ENCODE measurements around the gene SLC27A1. TPM values are rescaled to one million over a fixed set of nuclear protein-coding genes. Genes with fewer than 3 reads are reported as not detected.

The SLC27A1 gene
- total and polyA plus RNA-seq, 9 of the 15 experiments (the other 6 are each of a cell fraction or from before 2014, with no cell fraction given) = 0.06 to 3.0 (median 1.1) TPM

GRCh38 chr19:17504030-17504429 is 33.7 kb downstream of the SLC27A1 start:
- WGBS (ENCODE audit: insufficient coverage, low coverage, missing lambda C conversion rate) = 100% methylated on average over 1 of the region's 2 CpGs
- intact Hi-C loops (cut with micrococcal nuclease) = no loop called here
- no TSS peak for BruUV-seq (replicated peaks)
- peaks cover 8% of the 10 kb centered on the region; the same call in 2 of the 3 replicates for H3K36me3 ChIP-seq (ENCODE audit: control insufficient read depth, insufficient read depth, low read length)
- no peak overlapping the region for H2AFZ ChIP-seq (ENCODE audit: low read depth, low read length)
- H3K9me1 ChIP-seq (ENCODE audit: control insufficient read depth, insufficient read depth, low read length) = no peaks in the 10 kb centered on the region
- no peak overlapping the region for H3K27ac ChIP-seq (ENCODE audit: extremely low read depth, low read depth, low read length)
- H4K20me1 ChIP-seq (replicated peaks; ENCODE audit: control insufficient read depth, insufficient read depth, low read length) = no peaks in the 10 kb centered on the region
- no peak for DNase-seq (ENCODE audit: extremely low read depth in 1 of 4, low spot score in 3 of 4)
- H3K9me3 ChIP-seq (replicated peaks; ENCODE audit: control insufficient read depth, insufficient read depth, low read depth, low read length) = no peaks in the 10 kb centered on the region
- no peak overlapping the region for H3K4me3 ChIP-seq
- H3K4me1 ChIP-seq (replicated peaks in 1 of 2; ENCODE audit: control insufficient read depth in 2 of 2, insufficient read depth in 2 of 2, low read length in 2 of 2) = peaks cover 16 to 33% of the 10 kb centered on the region in 2 experiments
- FAIRE-seq = no peak
- H3K79me2 ChIP-seq (ENCODE audit: control insufficient read depth, insufficient read depth, low read length) = peaks cover 12% of the 10 kb centered on the region; the same call in 2 of the 3 replicates
- H3K9ac ChIP-seq (ENCODE audit: insufficient read depth in 1 of 2, low read depth in 2 of 2, low read length in 2 of 2) = peak overlapping the region in 1 of 2 experiments; percentile 60; a peak in 2 of 4 replicates
- CTCF ChIA-PET (ENCODE audit: low intra/inter-chr PET ratio) = no interaction called here
- no peaks in the 10 kb centered on the region for H3K27me3 ChIP-seq (ENCODE audit: control insufficient read depth in 2 of 2, insufficient read depth in 2 of 2, low read length in 2 of 2)
- in situ Hi-C loops (cut with MboI) = no loop called here
- ATAC-seq = no peak
- POLR2A ChIA-PET = no interaction called here
- no peak overlapping the region for H3K4me2 ChIP-seq (ENCODE audit: insufficient read depth, low read length)
- TF ChIP-seq TRIM24 (IDR thresholded peaks at IDR 0.05) = no peak
- TF ChIP-seq, protein P1, sequence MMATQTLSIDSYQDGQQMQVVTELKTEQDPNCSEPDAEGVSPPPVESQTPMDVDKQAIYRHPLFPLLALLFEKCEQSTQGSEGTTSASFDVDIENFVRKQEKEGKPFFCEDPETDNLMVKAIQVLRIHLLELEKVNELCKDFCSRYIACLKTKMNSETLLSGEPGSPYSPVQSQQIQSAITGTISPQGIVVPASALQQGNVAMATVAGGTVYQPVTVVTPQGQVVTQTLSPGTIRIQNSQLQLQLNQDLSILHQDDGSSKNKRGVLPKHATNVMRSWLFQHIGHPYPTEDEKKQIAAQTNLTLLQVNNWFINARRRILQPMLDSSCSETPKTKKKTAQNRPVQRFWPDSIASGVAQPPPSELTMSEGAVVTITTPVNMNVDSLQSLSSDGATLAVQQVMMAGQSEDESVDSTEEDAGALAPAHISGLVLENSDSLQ (IDR thresholded peaks at IDR 0.05) = 0 out of 2 replicates have a peak, but pooled peaks have one; percentile 22
- TF ChIP-seq ZMIZ1 (IDR thresholded peaks at IDR 0.05; ENCODE audit: low read depth in 2 of 2, low read length in 2 of 2) = no peak
- TF ChIP-seq UBTF (IDR thresholded peaks at IDR 0.05; ENCODE audit: borderline replicate concordance in 1 of 2, low read depth in 2 of 2, low read length in 2 of 2) = no peak
- TF ChIP-seq PCBP1 (IDR thresholded peaks at IDR 0.05; ENCODE audit: low read depth, low read length, poor library complexity, severe bottlenecking) = no peak
- no peak for TF ChIP-seq DEAF1 (CRISPR knock-in tag; IDR thresholded peaks at IDR 0.05)
- TF ChIP-seq TBP (optimal IDR thresholded peaks at IDR 0.05; ENCODE audit: low read depth, low read length) = no peak
- TF ChIP-seq ZNF133 (CRISPR knock-in tag; IDR thresholded peaks at IDR 0.05) = no peak
- TF ChIP-seq POLR3A (IDR thresholded peaks at IDR 0.05; ENCODE audit: borderline replicate concordance, extremely low read depth, insufficient read depth, insufficient read length) = no peak
- TF ChIP-seq, protein P2, sequence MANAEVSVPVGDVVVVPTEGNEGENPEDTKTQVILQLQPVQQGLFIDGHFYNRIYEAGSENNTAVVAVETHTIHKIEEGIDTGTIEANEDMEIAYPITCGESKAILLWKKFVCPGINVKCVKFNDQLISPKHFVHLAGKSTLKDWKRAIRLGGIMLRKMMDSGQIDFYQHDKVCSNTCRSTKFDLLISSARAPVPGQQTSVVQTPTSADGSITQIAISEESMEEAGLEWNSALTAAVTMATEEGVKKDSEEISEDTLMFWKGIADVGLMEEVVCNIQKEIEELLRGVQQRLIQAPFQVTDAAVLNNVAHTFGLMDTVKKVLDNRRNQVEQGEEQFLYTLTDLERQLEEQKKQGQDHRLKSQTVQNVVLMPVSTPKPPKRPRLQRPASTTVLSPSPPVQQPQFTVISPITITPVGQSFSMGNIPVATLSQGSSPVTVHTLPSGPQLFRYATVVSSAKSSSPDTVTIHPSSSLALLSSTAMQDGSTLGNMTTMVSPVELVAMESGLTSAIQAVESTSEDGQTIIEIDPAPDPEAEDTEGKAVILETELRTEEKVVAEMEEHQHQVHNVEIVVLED (CRISPR knock-in tag; IDR thresholded peaks at IDR 0.05) = no peak
- no peak for TF ChIP-seq ZC3H11A (IDR thresholded peaks at IDR 0.05; ENCODE audit: low read depth, low read length)
